ENCODE data around the gene FGR.
"Not testable (repeated sequence)": the region's sequence is repeated elsewhere in the genome, so short reads cannot be mapped to it uniquely, and the experiment has no call there.

FGR gene

DNA sequence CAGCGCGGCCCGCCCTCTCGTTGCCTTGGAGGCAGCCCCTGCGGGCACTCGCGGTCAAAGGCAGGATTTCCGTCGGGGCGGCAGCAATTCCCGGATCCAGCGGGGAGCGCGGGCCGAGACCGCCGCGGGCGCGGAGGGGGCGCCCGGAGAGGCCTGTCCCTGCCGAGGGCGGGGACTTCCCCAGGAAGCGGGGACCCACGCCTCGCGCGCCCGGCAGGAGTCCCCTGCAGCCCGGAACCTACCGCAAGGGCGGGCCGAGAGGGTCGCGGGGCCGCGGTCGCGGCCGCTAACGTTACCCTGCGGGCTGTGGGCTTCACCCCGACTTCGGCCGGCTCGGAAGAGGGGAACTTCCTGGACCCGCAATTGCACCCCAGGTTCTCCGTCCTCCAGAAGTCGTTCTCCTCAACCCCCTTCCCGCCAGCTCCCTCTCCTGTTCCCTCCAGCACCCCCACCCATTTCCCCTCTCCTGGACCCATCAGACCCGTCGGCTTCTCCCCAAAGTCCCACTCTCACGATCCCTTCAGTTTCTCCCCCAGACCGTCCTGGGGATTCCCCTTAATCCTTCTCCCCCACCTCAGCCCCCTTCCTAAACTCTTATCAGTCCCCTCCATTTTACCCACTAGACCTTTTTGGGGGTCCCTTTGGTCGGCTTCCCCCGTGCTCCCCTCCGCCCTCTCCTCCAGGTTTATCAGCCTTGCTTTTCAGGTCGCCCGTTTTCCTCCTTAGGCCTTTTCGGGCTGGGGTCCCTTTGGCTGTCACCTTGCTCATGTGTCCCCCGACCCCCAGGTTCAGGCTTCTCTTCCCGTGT, 604 bp downstream of the FGR start:
- DNase-seq = peak; percentile 27 to 49 (median 36)

DNA sequence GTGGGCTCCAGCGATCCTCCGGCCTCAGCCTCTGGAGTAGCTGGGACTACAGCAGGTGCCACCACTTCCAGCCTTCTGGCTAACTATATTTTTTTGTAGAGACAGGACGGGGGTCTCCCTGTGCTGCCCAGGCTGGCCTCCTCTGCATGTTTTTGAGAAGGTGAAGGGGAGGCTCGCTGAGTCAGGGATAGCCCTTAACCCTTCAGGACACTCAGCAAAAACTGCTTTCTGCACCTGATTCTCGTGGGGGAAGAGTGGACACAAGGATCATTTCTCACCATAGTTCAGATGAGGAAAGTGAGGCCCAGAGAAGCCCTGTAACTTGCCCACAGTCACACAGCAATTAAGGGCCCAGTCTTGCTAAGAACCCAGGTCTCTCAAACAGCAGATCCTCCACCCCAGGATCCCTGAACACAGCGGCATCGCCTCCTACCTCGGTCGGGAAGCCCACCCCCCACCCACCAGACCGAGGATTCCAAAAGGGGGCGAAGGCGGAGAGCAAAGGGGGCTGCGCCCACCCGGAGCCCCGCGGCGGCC, 1.3 kb downstream of the FGR start:
- DNase-seq = no peak

DNA sequence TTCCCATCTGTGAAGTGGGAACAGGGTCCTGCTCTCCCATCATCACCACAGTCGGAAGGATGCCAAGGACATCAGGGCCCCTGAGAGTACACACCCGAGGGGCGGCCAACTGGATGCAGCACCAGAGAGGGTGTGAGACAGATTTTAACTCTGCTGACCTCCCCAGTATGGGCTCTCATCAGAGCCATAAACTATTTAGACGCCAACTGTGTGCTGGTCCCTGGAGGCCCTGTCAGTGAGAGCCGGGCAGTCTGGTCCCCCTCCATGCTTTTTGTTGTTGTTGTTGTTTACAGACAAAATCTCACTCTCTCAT, 1.7 kb downstream of the FGR start:
- DNase-seq = no peak

DNA sequence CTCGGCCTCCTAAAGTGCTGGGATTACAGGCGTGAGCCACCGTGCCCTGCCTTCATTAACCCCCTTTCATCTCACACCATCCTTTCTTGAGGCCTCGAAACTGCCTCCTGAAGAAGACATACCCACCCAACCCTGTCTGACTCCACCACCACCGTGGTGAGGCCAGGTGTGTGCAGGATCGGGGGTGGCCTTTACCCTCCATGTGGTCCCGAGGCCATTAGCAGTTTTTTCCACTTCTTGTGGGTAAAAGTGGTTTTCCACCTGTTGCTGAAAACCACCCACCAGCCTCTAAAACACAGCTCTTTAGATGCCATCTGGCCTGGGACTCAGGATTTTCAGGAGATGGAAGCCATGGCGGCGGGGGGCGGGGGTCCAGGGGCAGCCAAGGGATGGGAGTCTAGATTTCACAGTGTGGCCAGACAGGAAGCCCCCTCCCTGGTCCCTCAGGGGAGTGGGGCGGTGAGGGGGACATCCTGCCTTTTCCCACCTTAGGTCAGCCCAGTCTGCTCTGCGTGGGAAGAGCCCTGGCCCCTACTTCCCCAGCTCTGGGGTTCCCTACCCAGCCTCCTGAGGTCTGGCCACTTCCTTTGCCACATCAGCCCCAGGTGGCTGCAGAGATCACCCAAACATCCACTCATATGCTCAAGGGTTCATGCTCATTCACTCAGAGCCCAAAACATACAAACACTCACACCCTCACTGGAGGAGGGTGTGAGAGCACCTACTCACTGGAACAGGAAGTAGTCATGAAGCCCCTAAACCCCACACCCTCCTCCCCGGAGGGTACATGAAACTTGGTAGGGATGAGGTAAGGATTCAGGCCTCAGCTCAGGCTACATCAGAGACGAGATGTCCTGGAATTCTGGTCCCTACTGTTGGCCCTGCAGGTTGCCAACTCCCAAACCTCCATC, 2.3 kb downstream of the FGR start:
- DNase-seq = peak in 1 of 5 donors; percentile 56

DNA sequence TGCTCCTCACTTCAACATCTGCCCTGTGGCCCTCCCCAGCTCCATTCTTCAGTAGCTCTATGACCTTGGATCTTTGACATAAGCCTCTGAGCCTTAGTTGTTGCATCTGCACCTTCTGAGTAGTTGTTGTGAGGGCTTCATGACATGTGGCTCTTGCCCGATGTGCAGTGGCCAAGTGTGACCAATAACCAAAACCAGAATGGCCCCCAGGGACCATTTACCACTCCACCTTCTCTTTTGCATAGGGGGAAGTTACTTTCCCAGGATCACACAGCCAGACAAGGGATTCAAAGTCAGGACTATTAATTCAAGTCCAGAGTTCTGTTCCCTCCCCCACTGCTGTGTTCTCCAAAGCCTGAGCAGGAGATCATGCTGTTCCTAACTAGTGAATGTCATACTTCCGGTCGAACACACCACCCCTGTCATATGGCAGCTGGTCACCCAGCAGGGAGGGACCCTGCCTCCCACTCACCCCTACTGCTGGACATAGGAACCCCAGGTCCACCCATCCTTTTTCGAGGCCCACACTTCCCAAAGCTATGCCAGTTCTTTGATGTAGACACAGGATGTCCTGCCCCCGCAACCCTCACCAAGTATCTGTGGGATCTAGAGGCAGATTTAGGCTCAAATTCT, 4.0 kb downstream of the FGR start:
- DNase-seq = no peak

DNA sequence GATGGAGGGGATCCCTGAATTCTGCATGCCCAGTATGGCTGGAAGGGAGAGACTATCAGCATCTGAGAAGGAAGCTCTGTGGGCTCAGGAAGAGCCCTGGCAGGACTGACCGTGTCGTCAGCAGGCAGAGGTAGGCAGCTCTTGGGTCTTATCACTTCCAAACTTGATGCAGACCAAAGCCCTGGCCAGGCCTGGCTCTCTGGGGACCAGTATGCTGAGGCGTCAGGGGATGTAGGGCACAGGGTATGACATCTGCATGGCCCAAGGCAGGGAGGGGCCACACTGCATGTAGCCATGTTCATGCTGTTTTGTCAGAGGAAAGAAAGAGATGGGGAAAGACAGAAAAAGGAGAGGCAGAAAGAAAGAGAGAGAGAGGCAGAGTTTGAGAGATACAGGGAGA, 6.3 kb downstream of the FGR start:
- no peak for DNase-seq

DNA sequence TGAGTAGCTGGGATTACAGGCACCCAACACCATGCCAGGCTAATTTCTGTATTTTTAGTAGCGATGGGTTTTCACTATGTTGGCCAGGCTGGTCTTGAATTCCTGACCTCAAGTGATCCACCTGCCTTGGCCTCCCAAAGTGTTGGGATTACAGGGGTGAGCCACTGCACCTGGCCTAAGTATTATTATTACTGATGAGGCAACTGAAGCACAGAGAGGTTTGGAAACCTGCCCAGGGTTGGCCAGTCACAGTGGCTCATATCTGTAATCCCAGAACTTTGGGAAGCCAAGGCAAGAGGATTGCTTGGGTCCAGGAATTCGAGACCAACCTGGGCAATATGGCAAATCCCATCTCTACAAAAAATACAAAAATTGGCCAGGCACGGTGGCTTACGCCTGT, 7.3 kb downstream of the FGR start:
- not testable (repeated sequence) for DNase-seq

DNA sequence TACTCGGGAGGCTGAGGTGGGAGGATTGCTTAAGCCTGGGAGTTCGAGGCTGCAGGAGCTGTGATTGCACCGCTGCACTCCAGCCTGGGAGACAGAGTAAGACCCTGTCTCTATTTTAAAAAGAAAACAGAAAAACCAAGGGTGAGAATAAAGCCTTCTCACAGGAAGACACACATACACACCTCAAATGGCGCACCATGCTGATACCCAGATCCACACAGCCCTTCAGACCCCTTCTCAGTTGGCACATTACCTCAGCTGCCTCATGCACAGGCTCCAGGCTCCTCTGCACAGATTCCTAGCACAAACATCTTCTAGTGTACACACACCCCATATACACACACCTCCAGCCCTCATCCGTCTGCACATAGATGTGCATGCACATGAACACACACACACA, 7.9 kb downstream of the FGR start:
- no peak for DNase-seq

DNA sequence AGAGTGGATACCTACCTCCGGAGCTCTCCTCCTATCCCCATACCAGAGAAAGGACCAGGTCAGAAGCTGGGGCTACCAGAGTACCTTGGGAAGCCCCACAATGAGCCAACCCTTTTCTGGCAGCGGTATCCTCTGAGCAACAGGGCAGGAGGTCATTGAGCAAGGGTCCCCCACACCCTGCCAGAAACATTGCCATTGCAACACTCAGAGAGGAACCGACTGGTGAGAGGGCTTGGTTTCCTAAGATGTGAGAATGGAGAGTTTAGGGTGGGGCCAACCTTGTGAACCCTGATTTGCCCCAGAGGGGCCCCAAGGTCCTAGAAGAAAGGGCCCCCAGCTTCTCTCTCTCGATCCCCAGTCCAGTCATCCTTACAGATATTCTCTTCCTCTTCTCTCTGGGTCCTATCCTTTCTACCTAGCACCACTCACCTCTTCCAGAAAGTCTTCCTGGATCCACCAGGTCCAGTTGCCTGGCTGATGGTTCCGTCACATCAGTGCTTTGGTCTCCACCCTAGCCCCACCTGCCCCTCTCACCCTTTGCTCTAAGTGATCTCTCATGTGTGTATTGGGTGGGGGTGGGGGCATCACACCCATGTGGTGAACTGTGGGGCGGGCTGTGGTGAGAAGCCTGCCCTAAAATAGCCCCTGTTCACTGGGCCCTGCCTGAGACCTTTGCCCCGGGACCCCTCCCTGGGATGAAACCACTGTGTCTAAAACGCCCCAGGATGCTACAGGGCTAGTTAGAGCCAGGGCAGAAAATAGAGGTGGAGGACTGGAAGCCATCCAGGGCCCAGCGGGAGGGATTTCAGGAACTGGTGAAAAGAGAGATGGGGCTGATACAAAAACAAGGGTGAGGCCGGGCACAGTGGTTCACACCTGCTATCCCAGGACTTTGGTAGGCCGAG, 8.7 kb downstream of the FGR start:
- DNase-seq = no peak

DNA sequence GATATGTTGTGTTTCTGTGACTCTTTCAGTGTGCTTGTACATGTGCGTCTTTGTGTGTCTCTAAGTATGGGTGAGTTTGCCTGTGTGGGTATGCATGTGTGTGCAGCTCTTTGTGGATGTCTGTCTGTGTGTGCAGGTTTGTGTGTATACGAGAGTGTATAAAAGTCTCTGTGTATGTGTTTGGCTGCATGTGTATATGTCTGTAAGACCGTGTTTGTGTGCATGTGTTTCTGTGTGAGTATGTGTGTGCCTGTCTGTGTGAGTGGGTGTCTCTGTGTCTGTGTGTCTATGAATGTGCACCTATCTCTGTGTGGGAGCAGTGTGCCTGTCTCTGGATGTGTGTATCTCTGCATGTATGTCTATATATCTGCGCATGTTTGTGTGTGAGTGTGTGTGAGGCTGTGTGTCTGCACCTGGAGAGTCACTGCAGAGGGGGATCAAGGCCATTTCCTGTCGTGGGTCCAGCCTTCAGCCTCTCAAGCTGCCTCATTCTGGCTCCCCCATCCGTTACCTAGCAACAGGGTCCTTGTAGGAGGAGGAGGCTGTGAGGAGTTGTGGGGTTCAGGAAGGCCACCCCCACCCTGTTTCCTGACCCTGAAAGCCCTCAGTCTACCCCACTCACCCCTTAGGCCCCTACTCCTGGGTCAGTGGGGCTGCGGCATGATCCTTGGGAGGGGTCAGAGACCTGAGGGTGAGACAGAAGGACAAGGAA, 10.4 kb downstream of the FGR start:
- no peak for DNase-seq

DNA sequence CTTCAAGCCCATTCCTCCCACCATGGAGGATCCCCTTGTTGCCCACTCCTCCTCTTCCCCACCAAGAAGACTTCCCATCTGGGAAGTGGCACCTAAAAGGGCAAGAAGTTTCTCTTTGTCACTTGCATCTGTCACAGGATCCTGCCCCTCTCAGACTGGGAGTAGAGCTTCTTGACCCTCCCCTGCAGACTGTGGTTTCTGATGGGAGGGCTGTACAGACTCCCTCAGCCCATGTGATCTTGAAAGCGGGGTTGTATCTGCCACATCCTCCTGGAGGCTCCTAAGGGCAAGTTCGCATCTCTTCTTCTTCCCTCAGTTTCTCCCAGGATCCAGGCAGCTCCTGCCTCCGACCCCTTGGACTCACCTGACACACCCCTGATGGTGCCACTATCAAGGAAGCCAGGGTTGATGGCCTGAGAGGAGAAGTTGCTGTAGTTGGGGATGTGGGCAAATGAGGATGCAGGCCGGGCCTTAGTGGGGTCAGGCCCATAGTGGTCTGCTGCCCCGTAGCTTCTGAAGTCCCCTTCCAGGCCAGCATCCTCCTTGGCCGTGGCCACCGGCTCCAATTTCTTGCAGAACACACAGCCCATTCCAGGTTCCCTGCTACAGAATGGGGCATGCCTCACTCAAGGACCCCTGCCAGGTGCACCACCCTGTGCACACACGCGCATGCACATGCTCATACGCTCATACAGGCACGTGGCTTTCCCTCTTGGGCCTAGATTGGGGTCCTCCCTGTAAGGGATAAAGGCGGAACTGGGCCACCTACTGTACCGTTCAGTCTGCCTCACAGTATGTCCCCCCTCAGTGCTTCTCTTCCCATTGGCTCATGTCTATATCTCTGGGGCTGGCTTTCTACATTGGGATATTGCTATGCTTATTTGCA, 11.4 kb downstream of the FGR start:
- DNase-seq = no peak

DNA sequence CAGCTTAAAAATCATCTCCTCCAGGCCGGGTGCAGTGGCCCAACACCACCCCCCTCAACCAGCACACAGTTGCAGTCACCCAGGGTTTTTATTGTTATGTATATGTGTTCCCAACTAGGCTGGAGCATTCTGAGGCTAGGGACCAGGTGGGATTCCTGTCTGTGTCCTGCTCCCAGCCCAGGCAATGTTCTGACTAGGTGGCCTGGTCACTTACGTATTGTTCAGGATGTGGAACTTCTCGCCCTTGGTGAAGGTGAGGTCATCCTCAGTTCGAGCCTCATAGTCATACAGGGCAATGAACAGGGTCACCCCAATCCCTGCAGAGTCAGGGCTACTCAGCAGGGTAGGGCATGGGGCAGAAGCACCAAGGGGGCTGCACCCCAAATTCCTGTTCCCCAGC, 12.2 kb downstream of the FGR start:
- DNase-seq = no peak

DNA sequence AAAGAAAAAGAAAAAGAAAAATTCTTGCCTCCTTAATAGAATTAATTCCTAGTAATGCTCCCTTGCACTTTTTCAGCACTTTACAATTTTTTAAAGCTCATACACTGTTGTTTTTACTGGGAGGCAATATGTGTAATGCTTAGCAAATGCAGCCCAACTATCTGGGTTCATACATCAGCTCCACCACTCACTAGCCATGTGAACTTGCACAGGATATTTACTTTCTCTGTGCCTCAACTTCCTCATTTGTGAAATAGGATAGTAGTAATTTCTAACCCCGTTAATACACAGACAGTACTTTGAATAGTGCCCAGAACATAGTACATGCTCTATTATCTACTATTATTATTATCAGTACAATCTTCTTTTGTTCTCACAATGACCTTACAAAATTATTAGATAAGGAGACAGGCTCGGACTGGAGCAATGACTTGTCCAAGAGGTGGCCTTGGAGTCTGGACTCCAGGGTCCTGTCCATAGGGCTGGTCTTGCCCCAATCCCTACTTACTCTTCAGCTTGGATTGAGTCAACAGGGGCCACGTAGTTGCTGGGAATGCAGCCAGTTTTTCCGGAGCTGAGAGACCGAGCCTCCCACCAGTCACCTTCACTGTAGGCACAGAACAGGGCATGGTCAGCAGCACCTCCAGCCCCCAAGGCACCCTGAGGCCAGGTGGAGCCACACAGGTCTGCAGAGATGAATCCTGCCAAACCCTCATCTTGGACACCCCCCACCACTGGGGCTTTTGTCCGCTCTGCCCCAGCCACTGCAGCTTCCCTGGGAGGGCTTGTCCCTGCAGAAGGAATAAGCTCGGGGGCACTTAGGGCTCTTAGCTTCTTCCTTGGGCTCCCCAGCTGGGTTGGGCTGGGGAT, 13.7 kb downstream of the FGR start:
- no peak for DNase-seq

DNA sequence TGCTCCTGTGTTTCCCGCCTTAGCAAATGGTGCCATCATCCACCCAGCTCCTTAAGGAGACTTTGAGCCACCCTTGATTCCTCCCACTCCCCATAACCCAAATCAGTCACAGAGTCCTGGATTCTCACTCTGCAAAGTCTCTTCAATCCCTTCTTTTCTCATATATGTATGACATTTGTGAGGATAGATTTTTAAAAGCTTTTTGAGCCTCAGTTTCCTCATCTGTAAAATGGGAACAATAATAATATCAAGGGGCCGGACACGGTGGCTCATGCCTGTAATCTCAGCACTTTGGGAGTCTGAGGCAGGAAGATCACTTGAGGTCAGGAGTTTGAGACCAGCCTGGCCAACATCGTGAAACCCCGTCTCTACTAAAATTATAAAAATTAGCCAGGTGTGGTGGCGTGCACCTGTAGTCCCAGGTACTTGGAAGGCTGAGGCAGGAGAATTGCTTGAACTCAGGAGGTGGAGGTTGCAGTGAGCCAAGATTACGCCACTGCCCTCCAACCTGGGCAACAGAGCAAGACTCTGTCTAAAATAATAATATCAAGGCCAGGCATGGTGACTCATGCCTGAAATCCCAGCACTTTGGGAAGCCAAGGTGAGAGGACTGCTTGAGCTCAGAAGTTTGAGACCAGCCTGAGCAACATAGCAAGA, 15.1 kb downstream of the FGR start:
- not testable (repeated sequence) for DNase-seq

DNA sequence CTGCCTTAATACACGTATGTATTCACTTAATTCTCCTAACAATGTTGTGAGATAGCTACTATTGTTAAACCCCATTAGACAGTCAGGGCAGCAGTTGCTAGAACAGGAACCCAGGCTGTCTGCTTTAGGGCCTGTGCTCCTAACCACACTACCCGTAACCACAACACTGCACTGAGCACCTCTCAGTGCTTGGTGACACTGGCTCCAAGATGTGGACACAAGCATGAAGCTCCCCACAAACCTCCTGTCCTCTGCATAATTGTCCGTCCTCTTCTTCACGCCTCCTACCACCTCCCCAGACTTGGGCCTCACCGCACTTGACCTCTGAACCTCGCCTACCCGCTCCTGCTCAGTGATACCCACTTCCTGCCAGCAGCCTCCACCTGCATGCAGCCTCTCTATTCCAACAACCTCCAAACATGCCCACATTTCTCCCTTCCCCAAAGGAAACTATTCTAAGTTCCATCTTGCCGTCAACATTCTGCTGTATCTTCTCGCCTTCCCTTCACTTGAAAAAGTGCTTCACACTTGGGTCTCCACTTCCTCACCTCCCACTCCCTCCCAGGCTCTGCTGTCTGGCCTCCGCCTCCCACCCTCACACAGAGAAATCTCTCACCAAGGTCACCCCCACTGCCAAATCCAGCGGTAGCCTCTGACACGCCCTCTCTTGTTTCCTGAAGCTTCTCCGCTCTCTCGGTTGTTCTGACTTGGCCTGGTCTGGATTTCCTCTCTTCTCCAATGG, 16.5 kb downstream of the FGR start:
- DNase-seq = peak in 1 of 5 donors; percentile 63

DNA sequence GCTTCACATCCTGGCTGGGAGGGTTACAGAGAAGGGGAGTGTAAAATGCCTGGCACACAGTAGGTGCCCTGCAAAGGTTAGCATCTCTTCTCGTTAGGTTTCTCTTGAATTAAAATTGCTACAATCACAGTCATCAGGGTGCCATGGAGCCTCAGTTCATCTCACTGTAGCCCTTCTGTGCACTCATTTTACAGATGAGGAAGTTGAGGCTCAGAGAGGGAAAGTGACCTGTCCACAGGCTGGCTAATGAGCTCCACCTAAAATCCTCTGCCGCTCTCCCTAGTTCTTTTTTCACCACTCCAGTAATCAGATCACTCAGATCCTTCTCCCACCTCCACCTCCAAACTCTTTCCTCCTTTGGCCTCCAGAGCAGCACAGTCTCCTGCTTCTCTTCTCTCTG, 17.6 kb downstream of the FGR start:
- DNase-seq = no peak

DNA sequence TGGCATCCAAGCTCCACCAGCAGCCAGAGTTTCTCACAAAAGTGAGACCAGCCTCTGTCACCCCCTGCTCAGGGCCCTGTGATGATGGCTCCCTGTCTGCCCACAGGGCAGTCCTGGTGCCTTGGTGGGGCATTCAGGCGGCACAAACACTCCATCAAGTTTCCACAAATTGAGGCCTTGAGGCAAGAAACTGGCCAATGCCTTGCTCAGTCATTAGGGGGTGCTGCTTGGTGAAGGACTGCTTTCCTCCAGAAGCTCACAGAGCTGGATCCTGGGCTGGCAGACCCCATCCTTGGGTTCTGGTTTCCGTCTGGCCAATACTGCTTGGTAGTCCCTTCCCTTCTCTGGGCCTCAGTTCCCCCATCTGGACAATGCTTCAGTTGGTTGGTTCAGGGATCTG, 18.5 kb downstream of the FGR start:
- DNase-seq = no peak
